Vagina (tissue), 2 donors: ENCODE results near the gene ADAMTS2.
A peak's percentile ranks its signal among the peaks of the same experiment; 100 is the strongest.

Experiments used
- CTCF ChIP-seq, 3 experiments: fragments of 450-650 bp in 2 of 3; fragments of 200-600 bp in 1 of 3; sonication (generic) in 1 of 3; IDR thresholded peaks; one replicate each; pipeline ENCODE4 v1.5.1; 2017 to 2019; ENCODE audit warnings: antibody characterized with exemption in 3 of 3, mild to moderate bottlenecking in 2 of 3, moderate library complexity in 2 of 3
- POLR2A ChIP-seq, 2 donors: fragments of 450-650 bp; IDR thresholded peaks; one replicate each; pipeline ENCODE4 v1.6.1; 2017; ENCODE audit warnings: antibody characterized with exemption in 2 of 2, mild to moderate bottlenecking in 2 of 2, moderate library complexity in 2 of 2

- TF ChIP-seq POLR2A (IDR thresholded peaks at IDR 0.05) (no peak), CTCF (IDR thresholded peaks at IDR 0.05) (peak in 1 of 3 experiments; percentile 15)
Measured at GRCh38 chr5:179274321-179275315, 70.6 kb downstream of the ADAMTS2 start.
